CD1c-positive myeloid dendritic cell (primary cell): ENCODE data around the gene LTBP1.

Experiments used
- DNase-seq: peaks from one replicate; pipeline ENCODE4 v3.0.0-alpha.2; 2016; ENCODE audit errors: extremely low spot score

Gene LTBP1

DNA sequence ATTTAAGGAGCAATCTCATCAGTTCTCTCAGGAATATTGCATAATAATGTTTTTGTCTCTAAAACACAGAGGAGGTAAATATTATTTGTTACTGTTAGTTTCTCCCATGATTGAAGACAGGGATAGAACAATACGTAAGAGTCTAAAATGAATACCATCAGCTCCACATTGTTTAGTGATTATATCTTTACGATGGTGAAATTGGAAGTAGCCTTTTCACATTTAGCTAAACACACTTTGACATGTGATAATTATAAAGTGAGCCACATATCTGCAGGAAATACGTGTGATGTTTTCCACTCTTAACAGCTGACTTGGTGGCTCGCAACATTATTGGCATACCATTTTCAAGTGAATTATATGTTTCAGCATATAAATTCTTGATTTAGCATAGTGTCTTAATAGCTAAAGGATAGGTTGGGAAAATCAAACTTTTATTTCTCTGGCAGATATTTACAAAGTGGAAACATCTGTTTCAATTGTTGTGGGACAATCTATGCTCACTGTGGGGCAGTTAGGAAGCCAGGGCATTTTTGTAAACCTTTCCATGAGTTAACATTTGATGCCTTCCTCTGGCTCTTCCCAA, 321.6 kb downstream of the LTBP1 start:
- DNase-seq, result no peak

- no peak for DNase-seq
Measured at GRCh38 chr2:33272001-33272400, 325.2 kb downstream of the LTBP1 start.

- DNase-seq, result no peak
Measured at GRCh38 chr2:33273479-33273878, 326.7 kb downstream of the LTBP1 start.

GRCh38 chr2:33274524-33274923, 327.8 kb downstream of the LTBP1 start:
- no peak for DNase-seq

DNA sequence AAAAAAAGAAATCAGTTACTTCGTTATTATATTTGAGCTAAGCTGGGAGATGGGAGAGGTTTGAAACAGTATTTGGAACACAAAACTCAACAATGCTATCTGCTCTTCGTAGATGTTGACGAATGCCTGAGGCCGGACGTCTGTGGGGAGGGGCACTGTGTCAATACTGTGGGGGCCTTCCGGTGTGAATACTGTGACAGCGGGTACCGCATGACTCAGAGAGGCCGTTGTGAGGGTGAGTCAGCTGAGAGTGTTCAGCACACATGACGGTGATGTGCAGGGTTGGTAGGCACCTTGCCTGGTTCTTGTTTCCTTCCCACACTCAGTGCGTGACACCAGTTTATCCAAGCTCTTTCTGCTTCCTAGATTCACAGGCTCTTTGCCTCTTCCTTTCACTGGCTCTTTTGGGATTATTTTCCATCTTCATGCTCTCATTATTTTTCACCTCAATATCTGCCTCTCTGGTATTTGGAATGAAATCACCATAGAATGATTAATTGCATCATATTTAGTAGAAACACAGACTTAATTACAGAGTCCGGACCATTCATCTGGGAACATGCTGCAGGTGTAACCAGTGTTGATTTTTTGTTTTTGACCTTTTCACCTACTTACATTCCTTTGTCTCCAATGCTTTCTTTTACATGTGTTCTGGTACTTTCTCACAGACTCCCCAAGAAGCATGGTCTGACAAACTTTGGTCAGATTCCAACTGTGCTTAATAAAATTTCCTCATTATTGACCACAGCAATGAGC, 329.1 kb downstream of the LTBP1 start:
- no peak for DNase-seq

- DNase-seq, result no peak
Measured at GRCh38 chr2:33277002-33277426, 330.3 kb downstream of the LTBP1 start.

DNA sequence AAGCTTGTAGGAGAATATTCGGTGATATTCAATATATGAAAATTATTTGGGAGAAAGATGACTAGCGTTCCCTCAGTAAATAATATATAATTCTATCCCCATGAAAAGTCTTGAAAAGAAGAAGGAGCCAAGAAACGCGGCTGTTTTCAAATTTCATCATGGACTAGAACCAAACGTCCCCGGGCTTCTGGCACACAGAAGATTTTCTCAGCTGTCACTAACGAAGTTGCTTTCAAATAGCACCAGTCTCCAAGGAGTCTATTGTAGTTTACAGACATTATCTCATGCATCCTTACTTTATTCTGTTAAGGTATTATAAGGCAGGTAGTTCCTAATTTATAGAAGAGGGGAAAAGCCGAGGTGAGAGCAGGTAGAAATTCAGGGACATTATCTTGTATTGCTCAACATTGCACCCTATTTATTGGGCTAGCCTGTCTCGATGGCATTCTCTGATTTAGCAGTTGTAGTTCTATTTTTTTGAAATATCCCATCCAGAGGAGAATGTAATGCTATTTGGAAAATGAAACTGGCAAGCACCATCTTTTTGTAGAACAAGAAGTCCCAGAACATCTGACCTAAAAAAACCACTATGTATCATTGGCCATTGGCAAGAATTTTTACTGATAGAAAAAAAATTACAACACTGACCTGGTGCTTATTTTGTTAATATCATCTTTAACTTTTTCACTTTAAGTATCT, 331.6 kb downstream of the LTBP1 start:
- DNase-seq, result no peak

DNA sequence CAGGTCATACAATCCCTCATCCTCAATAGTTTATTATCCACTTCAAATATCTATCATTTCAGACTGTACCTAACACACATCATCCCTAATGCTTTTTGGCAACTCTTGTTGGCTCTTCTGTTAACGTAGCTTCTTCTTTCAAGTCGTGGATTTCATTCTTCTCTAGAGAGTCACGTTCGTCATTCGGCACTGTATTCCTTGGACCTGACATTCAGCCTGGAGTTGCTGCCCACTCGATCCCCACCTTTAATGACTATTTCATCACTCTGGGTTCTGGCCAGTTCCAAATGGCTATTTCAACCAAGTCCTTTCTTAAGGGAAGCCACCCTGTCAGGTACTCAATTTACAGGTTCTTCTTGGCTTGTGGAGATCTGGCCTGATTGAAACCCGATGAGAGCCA, 337.5 kb downstream of the LTBP1 start:
- no peak for DNase-seq

DNA sequence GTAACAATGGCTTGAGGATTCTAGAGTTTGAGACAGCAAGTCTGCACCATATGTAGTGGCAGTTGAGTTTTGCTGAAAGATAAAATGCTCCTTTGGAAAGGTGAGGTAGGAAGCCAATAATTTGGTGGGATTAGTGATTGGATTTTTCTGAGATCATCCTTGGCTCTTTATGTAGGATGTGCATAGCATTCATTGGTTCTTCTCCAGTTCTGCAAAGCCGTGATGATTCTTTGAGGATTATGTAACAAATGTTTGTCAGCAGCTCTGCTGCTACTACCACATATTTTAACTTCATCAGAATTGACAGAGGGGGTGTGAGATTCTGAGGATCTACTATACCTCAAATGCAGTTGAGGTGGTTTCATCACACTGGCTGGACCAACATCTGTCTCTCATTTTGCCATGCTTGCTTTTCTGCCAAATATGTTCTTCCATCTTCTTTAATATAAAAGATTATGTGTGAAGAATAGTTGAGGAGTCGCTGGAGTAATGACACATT, 340.8 kb downstream of the LTBP1 start:
- no peak for DNase-seq

- DNase-seq, result no peak
Measured at GRCh38 chr2:33288011-33288410, 341.3 kb downstream of the LTBP1 start.

DNA sequence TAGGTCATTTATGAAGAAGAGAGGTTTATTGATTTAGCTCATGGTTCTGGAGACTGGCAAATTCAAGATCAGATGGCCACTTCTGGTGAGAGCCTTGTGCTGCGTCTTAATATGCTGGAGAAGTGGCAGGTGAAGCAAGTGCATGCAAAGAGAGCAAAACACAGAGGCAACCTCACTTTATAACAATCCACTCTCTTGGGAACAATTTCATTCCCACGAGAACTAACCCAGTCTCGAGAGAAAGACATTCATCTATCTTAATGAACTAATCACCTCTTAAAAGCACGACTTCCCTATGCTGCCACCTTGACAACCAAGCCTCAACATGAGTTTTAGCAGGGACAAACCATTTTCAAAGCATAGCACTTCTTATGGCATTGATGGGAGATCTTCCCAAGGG, 343.2 kb downstream of the LTBP1 start:
- no peak for DNase-seq

GRCh38 chr2:33291278-33292013, 344.7 kb downstream of the LTBP1 start:
- no peak for DNase-seq

- DNase-seq, result no peak
Measured at GRCh38 chr2:33292063-33292462, 345.3 kb downstream of the LTBP1 start.

GRCh38 chr2:33292981-33293595, 346.3 kb downstream of the LTBP1 start:
- DNase-seq, result no peak

- no peak for DNase-seq
Measured at GRCh38 chr2:33298233-33298632, 351.5 kb downstream of the LTBP1 start.

DNA sequence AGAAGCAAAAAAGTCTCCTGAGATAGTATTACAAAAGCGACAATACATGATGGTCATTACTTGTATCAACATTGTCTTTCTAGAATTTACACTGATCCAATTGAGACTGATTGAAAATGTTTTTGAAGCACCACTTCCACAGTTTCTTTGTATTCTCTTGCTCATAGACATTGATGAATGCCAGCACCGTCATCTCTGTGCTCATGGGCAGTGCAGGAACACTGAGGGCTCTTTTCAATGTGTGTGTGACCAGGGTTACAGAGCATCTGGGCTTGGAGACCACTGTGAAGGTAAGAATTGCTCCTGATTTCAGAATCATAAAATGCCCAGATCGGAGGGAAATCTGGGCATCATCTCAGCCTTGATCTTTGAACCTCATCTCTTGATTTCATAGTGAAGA, 354.6 kb downstream of the LTBP1 start:
- no peak for DNase-seq

GRCh38 chr2:33302348-33302747, 355.6 kb downstream of the LTBP1 start:
- no peak for DNase-seq

DNA sequence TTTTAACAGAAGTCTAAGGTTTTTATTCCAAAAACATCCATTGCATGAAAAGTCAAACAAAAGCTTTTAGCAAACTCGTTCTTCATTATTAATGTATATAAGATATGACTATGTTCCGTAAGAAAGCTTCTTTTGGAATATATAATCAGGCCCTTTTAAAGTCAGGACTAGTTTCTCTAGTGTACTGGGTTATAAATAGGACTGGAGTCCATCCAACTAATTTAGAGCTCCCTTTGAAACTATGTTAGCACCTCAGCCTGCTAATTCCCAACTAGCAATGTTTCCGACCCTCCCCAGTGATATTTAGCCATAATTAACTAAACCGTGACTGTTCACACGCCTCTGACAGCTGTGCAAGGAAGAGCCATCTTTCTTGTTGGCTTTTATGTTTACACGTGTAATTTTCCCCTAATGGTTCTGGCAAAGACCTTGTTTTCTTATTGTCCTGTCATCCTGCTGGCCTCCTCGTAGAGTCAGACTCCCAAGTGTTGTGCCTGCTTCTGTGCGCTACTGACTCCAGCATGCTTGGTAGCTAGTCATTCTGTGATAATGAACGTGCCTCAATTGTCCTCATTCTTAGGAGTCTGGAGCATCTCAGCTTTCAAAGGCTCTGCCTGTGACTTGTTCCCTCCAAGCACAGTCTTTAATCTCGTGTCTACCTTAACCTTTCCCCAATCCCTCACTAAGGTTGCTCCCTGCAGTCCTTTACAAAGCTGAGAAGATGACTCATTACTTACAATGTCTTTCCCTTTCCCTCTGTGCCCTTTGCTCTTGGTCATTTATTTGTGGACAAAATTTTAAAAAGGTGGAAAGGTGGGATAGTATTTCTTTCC, 357.5 kb downstream of the LTBP1 start:
- no peak for DNase-seq

- DNase-seq, result no peak
Measured at GRCh38 chr2:33307659-33308270, 361.0 kb downstream of the LTBP1 start.

DNA sequence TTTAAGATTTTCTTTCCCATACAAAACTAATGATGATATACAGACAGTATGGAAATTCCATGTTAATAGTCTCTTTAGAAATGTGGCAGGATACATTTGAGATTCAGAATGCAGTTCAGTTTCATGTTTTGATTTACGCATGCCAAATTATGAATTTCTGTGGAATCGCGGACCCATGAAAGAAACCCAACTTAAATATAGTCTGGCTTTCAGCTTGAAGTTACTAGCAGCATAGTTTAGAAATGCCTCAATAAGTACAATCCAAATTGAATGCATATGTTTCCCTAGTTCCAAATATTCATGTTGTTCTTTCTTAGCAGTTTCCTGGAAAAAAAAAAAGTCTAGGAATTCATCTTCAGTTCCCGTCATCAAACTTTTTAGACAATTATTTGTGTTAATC, 365.6 kb downstream of the LTBP1 start:
- no peak for DNase-seq
